ENCODE results near the gene MUCL3.

GRCh38 chr6:30922447-30922852 lies 18.3 kb upstream of the MUCL3 start:
- no peak for TF ChIP-seq POLR2A (IDR thresholded peaks at IDR 0.05)
- TF ChIP-seq, protein P1, sequence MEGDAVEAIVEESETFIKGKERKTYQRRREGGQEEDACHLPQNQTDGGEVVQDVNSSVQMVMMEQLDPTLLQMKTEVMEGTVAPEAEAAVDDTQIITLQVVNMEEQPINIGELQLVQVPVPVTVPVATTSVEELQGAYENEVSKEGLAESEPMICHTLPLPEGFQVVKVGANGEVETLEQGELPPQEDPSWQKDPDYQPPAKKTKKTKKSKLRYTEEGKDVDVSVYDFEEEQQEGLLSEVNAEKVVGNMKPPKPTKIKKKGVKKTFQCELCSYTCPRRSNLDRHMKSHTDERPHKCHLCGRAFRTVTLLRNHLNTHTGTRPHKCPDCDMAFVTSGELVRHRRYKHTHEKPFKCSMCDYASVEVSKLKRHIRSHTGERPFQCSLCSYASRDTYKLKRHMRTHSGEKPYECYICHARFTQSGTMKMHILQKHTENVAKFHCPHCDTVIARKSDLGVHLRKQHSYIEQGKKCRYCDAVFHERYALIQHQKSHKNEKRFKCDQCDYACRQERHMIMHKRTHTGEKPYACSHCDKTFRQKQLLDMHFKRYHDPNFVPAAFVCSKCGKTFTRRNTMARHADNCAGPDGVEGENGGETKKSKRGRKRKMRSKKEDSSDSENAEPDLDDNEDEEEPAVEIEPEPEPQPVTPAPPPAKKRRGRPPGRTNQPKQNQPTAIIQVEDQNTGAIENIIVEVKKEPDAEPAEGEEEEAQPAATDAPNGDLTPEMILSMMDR (IDR thresholded peaks at IDR 0.05 in 4 of 5, conservative IDR thresholded peaks at IDR 0.05 in 1 of 5) = no peak
